Testis (tissue), 2 donors: ENCODE measurements around the gene CST9L.

ENCODE experiments used
- POLR2A ChIP-seq: fragments of 450-650 bp; IDR thresholded peaks from one replicate; pipeline ENCODE4 v1.6.1; 2017; ENCODE audit warnings: antibody characterized with exemption, mild to moderate bottlenecking, moderate library complexity
- TF ChIP-seq, protein P1 (sequence below), 3 experiments: fragments of 450-650 bp in 2 of 3; fragments of 200-600 bp in 1 of 3; sonication (generic) in 1 of 3; IDR thresholded peaks; one replicate each; pipeline ENCODE4 v1.5.1; 2016 to 2019; ENCODE audit warnings: antibody characterized with exemption in 3 of 3, mild to moderate bottlenecking in 2 of 3, moderate library complexity in 1 of 3

DNA sequence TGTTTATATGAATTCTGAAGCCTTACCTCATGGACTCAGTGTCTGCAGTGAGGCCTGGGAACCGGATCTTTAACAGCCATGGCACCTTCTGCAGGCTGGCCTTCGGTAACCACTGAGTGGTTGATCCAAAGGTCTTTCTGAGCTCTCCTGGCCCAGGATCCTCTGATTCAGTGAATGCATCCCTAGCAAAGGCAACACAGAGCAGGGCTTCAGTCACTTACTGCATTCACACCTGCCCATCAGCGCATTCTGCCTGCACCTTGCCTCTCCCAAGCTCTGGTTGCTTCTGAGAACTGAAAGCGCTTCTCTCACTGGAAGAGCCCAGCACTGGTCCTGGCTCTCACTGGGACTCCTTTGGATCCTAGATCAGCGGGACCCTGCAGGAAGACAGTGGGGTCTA, 45.9 kb upstream of the CST9L start:
- TF ChIP-seq, protein P1, sequence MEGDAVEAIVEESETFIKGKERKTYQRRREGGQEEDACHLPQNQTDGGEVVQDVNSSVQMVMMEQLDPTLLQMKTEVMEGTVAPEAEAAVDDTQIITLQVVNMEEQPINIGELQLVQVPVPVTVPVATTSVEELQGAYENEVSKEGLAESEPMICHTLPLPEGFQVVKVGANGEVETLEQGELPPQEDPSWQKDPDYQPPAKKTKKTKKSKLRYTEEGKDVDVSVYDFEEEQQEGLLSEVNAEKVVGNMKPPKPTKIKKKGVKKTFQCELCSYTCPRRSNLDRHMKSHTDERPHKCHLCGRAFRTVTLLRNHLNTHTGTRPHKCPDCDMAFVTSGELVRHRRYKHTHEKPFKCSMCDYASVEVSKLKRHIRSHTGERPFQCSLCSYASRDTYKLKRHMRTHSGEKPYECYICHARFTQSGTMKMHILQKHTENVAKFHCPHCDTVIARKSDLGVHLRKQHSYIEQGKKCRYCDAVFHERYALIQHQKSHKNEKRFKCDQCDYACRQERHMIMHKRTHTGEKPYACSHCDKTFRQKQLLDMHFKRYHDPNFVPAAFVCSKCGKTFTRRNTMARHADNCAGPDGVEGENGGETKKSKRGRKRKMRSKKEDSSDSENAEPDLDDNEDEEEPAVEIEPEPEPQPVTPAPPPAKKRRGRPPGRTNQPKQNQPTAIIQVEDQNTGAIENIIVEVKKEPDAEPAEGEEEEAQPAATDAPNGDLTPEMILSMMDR (IDR thresholded peaks at IDR 0.05): no peak
- TF ChIP-seq POLR2A: no peak
